ENCODE results near the gene CPXM2.
"Not testable (repeated sequence)": the region's sequence is repeated elsewhere in the genome, so short reads cannot be mapped to it uniquely, and the experiment has no call there.

Gene CPXM2

GRCh38 chr10:123742751-123743440, 148.7 kb downstream of the CPXM2 start:
- Histone ChIP-seq H3K4me1 (ENCODE audit: control insufficient read depth, low read depth, low read length) (peaks cover 10% of the 10 kb centered on the region), H3K9ac (ENCODE audit: low read length) (no peak overlapping the region), H3K4me3 (ENCODE audit: low read length) (no peak overlapping the region), H3K27me3 (ENCODE audit: control insufficient read depth, insufficient read depth, low read length) (no peaks in the 10 kb centered on the region), H3K36me3 (ENCODE audit: control insufficient read depth, low read depth, low read length) (no peaks in the 10 kb centered on the region), H3K9me3 (ENCODE audit: control insufficient read depth, low read depth, low read length) (no peaks in the 10 kb centered on the region), H3K27ac (ENCODE audit: low read length) (no peak overlapping the region)

- H3K9ac ChIP-seq (ENCODE audit: low read length) = no peak overlapping the region
- H3K4me3 ChIP-seq (ENCODE audit: low read length) = no peak overlapping the region
- no peaks in the 10 kb centered on the region for H3K9me3 ChIP-seq (ENCODE audit: control insufficient read depth, low read depth, low read length)
- H3K27me3 ChIP-seq (ENCODE audit: control insufficient read depth, insufficient read depth, low read length) = no peaks in the 10 kb centered on the region
- H3K27ac ChIP-seq (ENCODE audit: low read length) = no peak overlapping the region
- peaks cover 4% of the 10 kb centered on the region for H3K4me1 ChIP-seq (ENCODE audit: control insufficient read depth, low read depth, low read length)
- H3K36me3 ChIP-seq (ENCODE audit: control insufficient read depth, low read depth, low read length) = no peaks in the 10 kb centered on the region
Observed at GRCh38 chr10:123741711-123742110, 149.9 kb downstream of the CPXM2 start.

GRCh38 chr10:123741146-123741545, 150.5 kb downstream of the CPXM2 start:
- no peak overlapping the region for H3K27ac ChIP-seq (ENCODE audit: low read length)
- H3K9ac ChIP-seq (ENCODE audit: low read length) = no peak overlapping the region
- no peaks in the 10 kb centered on the region for H3K9me3 ChIP-seq (ENCODE audit: control insufficient read depth, low read depth, low read length)
- H3K4me3 ChIP-seq (ENCODE audit: low read length) = no peak overlapping the region
- no peaks in the 10 kb centered on the region for H3K27me3 ChIP-seq (ENCODE audit: control insufficient read depth, insufficient read depth, low read length)
- no peaks in the 10 kb centered on the region for H3K36me3 ChIP-seq (ENCODE audit: control insufficient read depth, low read depth, low read length)
- no peaks in the 10 kb centered on the region for H3K4me1 ChIP-seq (ENCODE audit: control insufficient read depth, low read depth, low read length)

GRCh38 chr10:123736917-123737316, 154.7 kb downstream of the CPXM2 start:
- not testable (repeated sequence) for H3K36me3 ChIP-seq (ENCODE audit: control insufficient read depth, low read depth, low read length); H3K4me1 ChIP-seq (ENCODE audit: control insufficient read depth, low read depth, low read length); H3K9ac ChIP-seq (ENCODE audit: low read length); H3K27ac ChIP-seq (ENCODE audit: low read length); H3K9me3 ChIP-seq (ENCODE audit: control insufficient read depth, low read depth, low read length); H3K4me3 ChIP-seq (ENCODE audit: low read length); H3K27me3 ChIP-seq (ENCODE audit: control insufficient read depth, insufficient read depth, low read length)

- H3K36me3 ChIP-seq (ENCODE audit: control insufficient read depth, low read depth, low read length) = no peaks in the 10 kb centered on the region
- no peaks in the 10 kb centered on the region for H3K9me3 ChIP-seq (ENCODE audit: control insufficient read depth, low read depth, low read length)
- peaks cover 6% of the 10 kb centered on the region for H3K4me1 ChIP-seq (ENCODE audit: control insufficient read depth, low read depth, low read length)
- no peak overlapping the region for H3K4me3 ChIP-seq (ENCODE audit: low read length)
- H3K9ac ChIP-seq (ENCODE audit: low read length) = no peak overlapping the region
- no peaks in the 10 kb centered on the region for H3K27me3 ChIP-seq (ENCODE audit: control insufficient read depth, insufficient read depth, low read length)
- no peak overlapping the region for H3K27ac ChIP-seq (ENCODE audit: low read length)
Observed at GRCh38 chr10:123729523-123729922, 162.1 kb downstream of the CPXM2 start.

GRCh38 chr10:123726836-123727235, 164.8 kb downstream of the CPXM2 start:
- H3K9me3 ChIP-seq (ENCODE audit: control insufficient read depth, low read depth, low read length) = no peaks in the 10 kb centered on the region
- H3K9ac ChIP-seq (ENCODE audit: low read length) = no peak overlapping the region
- no peak overlapping the region for H3K4me3 ChIP-seq (ENCODE audit: low read length)
- H3K36me3 ChIP-seq (ENCODE audit: control insufficient read depth, low read depth, low read length) = no peaks in the 10 kb centered on the region
- H3K27me3 ChIP-seq (ENCODE audit: control insufficient read depth, insufficient read depth, low read length) = no peaks in the 10 kb centered on the region
- H3K4me1 ChIP-seq (ENCODE audit: control insufficient read depth, low read depth, low read length) = peaks cover 6% of the 10 kb centered on the region
- no peak overlapping the region for H3K27ac ChIP-seq (ENCODE audit: low read length)

GRCh38 chr10:123726381-123726780, 165.2 kb downstream of the CPXM2 start:
- H3K27ac ChIP-seq (ENCODE audit: low read length) = no peak overlapping the region
- peaks cover 6% of the 10 kb centered on the region for H3K4me1 ChIP-seq (ENCODE audit: control insufficient read depth, low read depth, low read length)
- no peak overlapping the region for H3K4me3 ChIP-seq (ENCODE audit: low read length)
- H3K27me3 ChIP-seq (ENCODE audit: control insufficient read depth, insufficient read depth, low read length) = no peaks in the 10 kb centered on the region
- no peaks in the 10 kb centered on the region for H3K36me3 ChIP-seq (ENCODE audit: control insufficient read depth, low read depth, low read length)
- no peaks in the 10 kb centered on the region for H3K9me3 ChIP-seq (ENCODE audit: control insufficient read depth, low read depth, low read length)
- no peak overlapping the region for H3K9ac ChIP-seq (ENCODE audit: low read length)

- peaks cover 6% of the 10 kb centered on the region for H3K4me1 ChIP-seq (ENCODE audit: control insufficient read depth, low read depth, low read length)
- no peak overlapping the region for H3K9ac ChIP-seq (ENCODE audit: low read length)
- H3K9me3 ChIP-seq (ENCODE audit: control insufficient read depth, low read depth, low read length) = no peaks in the 10 kb centered on the region
- no peaks in the 10 kb centered on the region for H3K36me3 ChIP-seq (ENCODE audit: control insufficient read depth, low read depth, low read length)
- no peaks in the 10 kb centered on the region for H3K27me3 ChIP-seq (ENCODE audit: control insufficient read depth, insufficient read depth, low read length)
- no peak overlapping the region for H3K27ac ChIP-seq (ENCODE audit: low read length)
- H3K4me3 ChIP-seq (ENCODE audit: low read length) = no peak overlapping the region
Observed at GRCh38 chr10:123724747-123725146, 166.9 kb downstream of the CPXM2 start.

- no peak overlapping the region for H3K9ac ChIP-seq (ENCODE audit: low read length)
- H3K27me3 ChIP-seq (ENCODE audit: control insufficient read depth, insufficient read depth, low read length) = no peaks in the 10 kb centered on the region
- H3K36me3 ChIP-seq (ENCODE audit: control insufficient read depth, low read depth, low read length) = no peaks in the 10 kb centered on the region
- H3K4me3 ChIP-seq (ENCODE audit: low read length) = no peak overlapping the region
- H3K27ac ChIP-seq (ENCODE audit: low read length) = no peak overlapping the region
- H3K4me1 ChIP-seq (ENCODE audit: control insufficient read depth, low read depth, low read length) = no peaks in the 10 kb centered on the region
- H3K9me3 ChIP-seq (ENCODE audit: control insufficient read depth, low read depth, low read length) = no peaks in the 10 kb centered on the region
Observed at GRCh38 chr10:123722351-123722750, 169.3 kb downstream of the CPXM2 start.

GRCh38 chr10:123721441-123722049, 170.1 kb downstream of the CPXM2 start:
- H3K27me3 ChIP-seq (ENCODE audit: control insufficient read depth, insufficient read depth, low read length) = no peaks in the 10 kb centered on the region
- H3K36me3 ChIP-seq (ENCODE audit: control insufficient read depth, low read depth, low read length) = no peaks in the 10 kb centered on the region
- H3K27ac ChIP-seq (ENCODE audit: low read length) = no peak overlapping the region
- H3K9me3 ChIP-seq (ENCODE audit: control insufficient read depth, low read depth, low read length) = no peaks in the 10 kb centered on the region
- H3K4me3 ChIP-seq (ENCODE audit: low read length) = no peak overlapping the region
- H3K9ac ChIP-seq (ENCODE audit: low read length) = no peak overlapping the region
- no peaks in the 10 kb centered on the region for H3K4me1 ChIP-seq (ENCODE audit: control insufficient read depth, low read depth, low read length)

GRCh38 chr10:123720536-123720935, 171.1 kb downstream of the CPXM2 start:
- H3K4me3 ChIP-seq (ENCODE audit: low read length) = no peak overlapping the region
- H3K36me3 ChIP-seq (ENCODE audit: control insufficient read depth, low read depth, low read length) = no peaks in the 10 kb centered on the region
- no peaks in the 10 kb centered on the region for H3K27me3 ChIP-seq (ENCODE audit: control insufficient read depth, insufficient read depth, low read length)
- H3K4me1 ChIP-seq (ENCODE audit: control insufficient read depth, low read depth, low read length) = no peaks in the 10 kb centered on the region
- H3K27ac ChIP-seq (ENCODE audit: low read length) = no peak overlapping the region
- no peak overlapping the region for H3K9ac ChIP-seq (ENCODE audit: low read length)
- H3K9me3 ChIP-seq (ENCODE audit: control insufficient read depth, low read depth, low read length) = no peaks in the 10 kb centered on the region

GRCh38 chr10:123718544-123719060, 173.0 kb downstream of the CPXM2 start:
- Histone ChIP-seq H3K4me3 (ENCODE audit: low read length) (no peak overlapping the region), H3K27me3 (ENCODE audit: control insufficient read depth, insufficient read depth, low read length) (no peaks in the 10 kb centered on the region), H3K27ac (ENCODE audit: low read length) (no peak overlapping the region), H3K9me3 (ENCODE audit: control insufficient read depth, low read depth, low read length) (no peaks in the 10 kb centered on the region), H3K36me3 (ENCODE audit: control insufficient read depth, low read depth, low read length) (no peaks in the 10 kb centered on the region), H3K4me1 (ENCODE audit: control insufficient read depth, low read depth, low read length) (no peaks in the 10 kb centered on the region), H3K9ac (ENCODE audit: low read length) (no peak overlapping the region)
